Measurements from ENCODE around the gene CRELD2. TPM values are rescaled to one million over a fixed set of nuclear protein-coding genes. Genes with fewer than 3 reads are reported as not detected.
A peak's percentile ranks its signal among the peaks of the same experiment; 100 is the strongest.

CRELD2 gene, protein sequence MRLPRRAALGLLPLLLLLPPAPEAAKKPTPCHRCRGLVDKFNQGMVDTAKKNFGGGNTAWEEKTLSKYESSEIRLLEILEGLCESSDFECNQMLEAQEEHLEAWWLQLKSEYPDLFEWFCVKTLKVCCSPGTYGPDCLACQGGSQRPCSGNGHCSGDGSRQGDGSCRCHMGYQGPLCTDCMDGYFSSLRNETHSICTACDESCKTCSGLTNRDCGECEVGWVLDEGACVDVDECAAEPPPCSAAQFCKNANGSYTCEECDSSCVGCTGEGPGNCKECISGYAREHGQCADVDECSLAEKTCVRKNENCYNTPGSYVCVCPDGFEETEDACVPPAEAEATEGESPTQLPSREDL
- polyA plus RNA-seq (ENCODE audit: insufficient read length in 12 of 12): 10 to 100 TPM in 11 of 12 donors, not detected in 1; 11.1 to 29.8 (median 18.2) TPM
- long read RNA-seq, donor 1, transcript CRELD2-201 (10 exons, 1,357 nt): major isoform, 11 of 13 reads
- long read RNA-seq, donor 1, partial matches to known transcripts: 0 of 13 reads
- long read RNA-seq, donor 1, other reads (novel, unspliced or antisense): 0 of 13 reads
- long read RNA-seq, donor 2, transcript CRELD2-201 (10 exons, 1,357 nt): major isoform, 12 of 12 reads
- long read RNA-seq, donor 2, partial matches to known transcripts: 0 of 12 reads
- long read RNA-seq, donor 2, other reads (novel, unspliced or antisense): 0 of 12 reads
- long read RNA-seq, donor 3, transcript CRELD2-201 (10 exons, 1,357 nt): major isoform, 9 of 12 reads
- long read RNA-seq, donor 3, partial matches to known transcripts: 0 of 12 reads
- long read RNA-seq, donor 3, other reads (novel, unspliced or antisense): 0 of 12 reads
- long read RNA-seq, donor 4, transcript CRELD2-201 (10 exons, 1,357 nt): major isoform, 5 of 5 reads
- long read RNA-seq, donor 4, partial matches to known transcripts: 0 of 5 reads
- long read RNA-seq, donor 4, other reads (novel, unspliced or antisense): 0 of 5 reads
- long read RNA-seq, donor 5, transcript CRELD2-201 (10 exons, 1,357 nt): major isoform, 7 of 8 reads
- long read RNA-seq, donor 5, partial matches to known transcripts: 0 of 8 reads
- long read RNA-seq, donor 5, other reads (novel, unspliced or antisense): 0 of 8 reads
- long read RNA-seq, donor 6, transcript CRELD2-201 (10 exons, 1,357 nt): major isoform, 6 of 6 reads
- long read RNA-seq, donor 6, partial matches to known transcripts: 0 of 6 reads
- long read RNA-seq, donor 6, other reads (novel, unspliced or antisense): 0 of 6 reads
- long read RNA-seq, donor 7, partial matches to known transcripts: 0 of 4 reads
- long read RNA-seq, donor 7, other reads (novel, unspliced or antisense): 0 of 4 reads
- long read RNA-seq, donor 8, transcript CRELD2-201 (10 exons, 1,357 nt): major isoform, 5 of 6 reads
- long read RNA-seq, donor 8, partial matches to known transcripts: 0 of 6 reads
- long read RNA-seq, donor 8, other reads (novel, unspliced or antisense): 0 of 6 reads
- long read RNA-seq, donor 9, transcript CRELD2-201 (10 exons, 1,357 nt): major isoform, 5 of 5 reads
- long read RNA-seq, donor 9, partial matches to known transcripts: 0 of 5 reads
- long read RNA-seq, donor 9, other reads (novel, unspliced or antisense): 0 of 5 reads
- long read RNA-seq, donor 10, transcript CRELD2-201 (10 exons, 1,357 nt): major isoform, 6 of 8 reads
- long read RNA-seq, donor 10, partial matches to known transcripts: 0 of 8 reads
- long read RNA-seq, donor 10, other reads (novel, unspliced or antisense): 0 of 8 reads
- long read RNA-seq, donor 11, transcript CRELD2-201 (10 exons, 1,357 nt): major isoform, 7 of 13 reads
- long read RNA-seq, donor 11, partial matches to known transcripts: 5 of 13 reads
- long read RNA-seq, donor 11, other reads (novel, unspliced or antisense): 0 of 13 reads

GRCh38 chr22:49917974-49918910, at the start of gene CRELD2, which contains the start of gene ALG12:
TSS of gene CRELD2 (plus strand) at chr22:49918634. CDS start at chr22:49918770, 136 bp downstream.
TSS of gene ALG12 (minus strand) at chr22:49918438. CDS start at chr22:49913765, 4,673 bp downstream.
- peak; percentile 96 for DNase-seq

DNA sequence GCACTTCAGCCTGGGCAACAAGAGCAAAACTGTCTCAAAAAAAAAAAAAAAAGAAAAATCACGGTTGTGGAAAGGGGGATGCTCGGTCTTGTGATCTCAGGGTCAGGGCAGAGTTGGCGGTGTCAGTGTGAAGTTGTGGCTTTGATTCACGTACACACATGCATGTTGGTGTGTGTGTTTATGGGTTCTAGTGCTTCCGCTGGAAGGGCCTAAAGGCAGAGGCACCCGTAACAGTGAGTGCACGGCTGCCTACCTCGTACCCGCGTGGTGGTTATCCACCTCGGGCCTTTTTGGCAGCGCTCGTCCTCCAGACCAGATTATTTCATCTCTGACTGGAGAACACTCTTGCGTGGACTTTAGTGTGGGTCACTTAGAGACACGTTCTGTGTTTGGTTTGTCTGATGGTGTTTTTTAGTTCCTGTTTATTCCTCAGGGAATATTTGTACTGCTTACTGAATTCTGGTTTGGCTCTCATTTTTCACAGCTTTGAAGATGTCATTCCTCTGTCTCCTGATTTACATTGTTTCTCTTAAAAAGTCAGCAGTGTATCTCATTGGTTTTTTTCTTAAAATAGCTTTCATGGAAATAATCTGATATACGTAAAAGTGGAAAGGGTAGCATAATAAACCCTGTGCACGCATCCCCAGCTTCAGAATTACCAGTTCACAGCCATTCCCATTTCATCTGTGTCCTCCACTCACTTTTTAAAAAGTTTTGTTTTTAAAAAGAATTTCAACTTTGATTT, 49.2 kb upstream of the CRELD2 start:
- no peak for DNase-seq

DNA sequence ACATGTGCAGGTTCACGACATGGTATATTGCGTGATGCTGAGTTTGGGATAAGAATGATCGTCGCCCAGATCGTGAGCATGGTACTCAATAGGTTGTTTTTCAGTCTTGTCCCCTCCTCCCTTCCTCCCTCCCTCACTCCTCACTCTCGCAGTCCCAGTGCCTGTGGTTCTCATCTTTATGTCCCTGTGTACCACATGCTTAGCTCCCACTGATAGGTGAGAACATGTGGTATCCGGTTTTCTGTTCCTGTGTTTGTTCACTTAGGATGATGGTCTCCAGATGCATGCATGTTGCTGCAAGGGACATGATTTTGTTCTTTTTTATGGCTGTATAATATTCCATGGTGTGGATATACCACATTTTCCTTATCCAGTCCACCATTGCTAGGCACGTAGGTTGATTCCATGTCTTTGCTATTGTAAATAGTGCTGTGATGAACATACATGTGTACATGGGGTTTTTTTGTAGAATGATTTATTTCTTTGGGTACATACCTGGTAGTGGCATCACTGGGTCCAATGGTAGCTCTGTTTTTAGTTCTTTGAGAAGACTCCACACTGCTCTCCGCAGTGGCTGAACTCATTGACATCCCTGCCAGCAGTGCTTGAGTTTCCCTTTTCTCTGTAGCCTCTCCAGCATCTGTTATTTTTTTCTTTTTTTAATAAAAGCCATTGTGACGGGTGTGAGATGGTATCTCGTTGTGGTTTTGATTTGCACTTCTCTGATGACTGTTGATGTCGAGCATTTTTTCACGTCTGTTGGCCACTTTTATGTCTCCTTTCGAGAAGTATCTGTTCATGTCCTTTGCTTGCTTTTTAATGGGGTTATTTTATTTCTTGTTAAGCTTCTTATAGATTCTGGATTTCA, 48.4 kb upstream of the CRELD2 start:
- no peak for DNase-seq

GRCh38 chr22:49871482-49871881, 47.0 kb upstream of the CRELD2 start:
- DNase-seq: no peak

GRCh38 chr22:49872347-49872746, 46.1 kb upstream of the CRELD2 start:
- DNase-seq: no peak

DNA sequence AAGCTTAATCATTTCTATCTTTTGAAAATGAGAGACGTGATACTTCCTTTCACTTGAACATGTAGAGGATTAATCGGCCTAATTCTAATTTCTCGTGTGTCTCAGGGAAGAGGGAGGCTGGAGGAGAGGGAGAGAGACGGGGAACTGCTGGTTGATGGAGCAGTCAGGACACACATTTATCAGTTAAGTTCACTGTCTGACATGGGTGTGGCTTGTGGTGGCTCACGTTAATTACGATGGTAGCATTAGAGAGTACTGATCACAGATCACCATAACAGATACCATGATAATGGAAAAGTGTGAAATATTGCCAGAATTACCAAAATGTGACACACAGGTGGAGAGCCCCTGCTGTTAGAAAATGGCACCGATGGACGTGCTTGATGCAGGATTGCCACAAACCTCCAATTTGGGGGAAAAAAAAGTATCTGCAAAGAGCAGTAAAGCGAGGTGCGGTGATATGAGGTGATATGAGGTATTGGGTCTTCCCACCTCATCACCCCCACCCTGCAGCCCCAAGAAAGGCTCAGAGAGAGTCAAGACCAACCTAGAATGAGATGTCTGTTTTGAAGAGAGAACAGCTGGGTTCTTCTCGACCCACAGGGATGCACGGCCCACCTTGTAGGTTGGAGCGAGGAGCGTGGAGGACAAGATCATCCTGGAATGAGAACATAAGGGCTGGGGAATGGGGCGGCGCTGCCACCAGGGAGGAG, 45.0 kb upstream of the CRELD2 start:
- no peak for DNase-seq

- DNase-seq: no peak
These were observed 40.8 kb upstream of the CRELD2 start for GRCh38 chr22:49877642-49878041.

GRCh38 chr22:49878206-49878605, 40.2 kb upstream of the CRELD2 start:
- no peak for DNase-seq

DNA sequence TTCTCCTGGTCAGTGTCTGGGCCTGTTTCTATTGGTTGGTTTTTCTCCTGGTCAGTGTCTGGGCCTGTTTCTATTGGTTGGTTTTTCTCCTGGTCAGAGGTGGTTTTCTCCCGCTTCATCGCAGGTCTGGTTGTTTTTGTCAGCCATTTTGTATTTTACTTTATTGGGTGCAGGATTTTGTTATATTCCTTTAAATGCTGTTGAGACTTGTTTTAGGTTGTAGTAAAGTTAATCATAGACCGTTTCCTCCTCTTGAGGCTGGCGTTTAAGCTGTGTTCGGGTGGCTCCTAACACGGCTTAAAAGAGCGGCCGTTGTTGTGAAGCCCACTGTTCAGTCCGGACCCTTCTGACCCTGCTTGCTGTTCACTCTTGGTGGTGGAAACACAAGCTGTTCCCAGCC, 38.6 kb upstream of the CRELD2 start:
- no peak for DNase-seq

DNA sequence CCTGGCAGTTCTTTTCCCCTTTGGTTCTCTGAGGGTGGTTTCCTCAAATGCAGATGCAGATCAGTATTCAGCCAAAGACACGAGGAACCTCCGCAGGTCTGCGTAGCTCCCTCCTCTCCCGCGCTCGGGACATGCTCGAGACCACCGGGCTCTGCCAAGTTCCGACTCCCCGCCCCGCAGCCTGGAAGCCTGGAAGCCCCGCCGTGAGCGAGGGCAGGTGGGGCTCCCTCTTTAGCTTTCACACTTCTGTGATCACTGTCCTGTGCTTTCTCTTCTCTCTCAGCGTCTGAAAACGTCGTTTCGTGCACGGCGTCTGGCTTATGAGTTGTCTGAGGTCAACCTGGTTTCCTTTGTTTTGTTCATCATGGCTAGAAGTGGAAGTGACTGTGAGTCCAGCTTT, 38.2 kb upstream of the CRELD2 start:
- DNase-seq: no peak

GRCh38 chr22:49881856-49882255, 36.6 kb upstream of the CRELD2 start:
- DNase-seq: no peak

DNA sequence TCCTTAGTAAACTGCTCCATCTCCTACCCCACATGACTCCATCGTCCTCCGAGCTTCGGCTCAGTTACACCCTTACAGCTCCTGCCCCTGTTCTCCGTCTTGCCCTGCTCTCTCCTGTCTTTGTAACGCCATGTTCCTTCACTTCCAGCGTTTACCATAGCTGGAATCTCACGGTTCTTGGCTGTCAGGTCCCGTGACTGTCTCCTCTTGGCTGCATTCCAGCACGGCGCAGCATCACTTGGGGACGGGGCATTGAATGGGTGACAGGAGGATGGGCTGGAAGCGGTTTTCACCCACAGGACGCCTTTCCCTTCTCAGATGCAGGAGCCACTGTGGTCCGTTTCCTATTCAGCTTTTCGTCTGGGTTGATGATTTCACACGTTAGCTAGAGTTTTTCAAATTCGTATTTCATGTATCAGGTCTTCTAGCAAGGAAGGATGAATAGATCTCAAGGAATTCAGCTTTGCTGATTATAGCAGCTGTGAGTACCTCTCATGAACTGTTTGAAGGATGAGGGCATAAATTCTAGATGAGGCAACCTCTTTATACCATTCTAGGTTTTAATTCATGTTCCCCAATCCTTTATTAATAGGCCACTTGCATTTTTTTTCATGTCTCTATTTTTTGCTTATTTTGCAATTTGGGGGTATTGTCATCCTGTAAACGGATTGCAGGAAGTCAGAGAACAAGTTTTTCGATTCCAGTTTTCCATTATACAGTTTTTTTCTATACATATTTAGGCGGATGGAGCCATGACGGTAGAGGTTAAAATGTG, 35.7 kb upstream of the CRELD2 start:
- no peak for DNase-seq

- DNase-seq: no peak
These were observed 35.2 kb upstream of the CRELD2 start for GRCh38 chr22:49883294-49883640.

DNA sequence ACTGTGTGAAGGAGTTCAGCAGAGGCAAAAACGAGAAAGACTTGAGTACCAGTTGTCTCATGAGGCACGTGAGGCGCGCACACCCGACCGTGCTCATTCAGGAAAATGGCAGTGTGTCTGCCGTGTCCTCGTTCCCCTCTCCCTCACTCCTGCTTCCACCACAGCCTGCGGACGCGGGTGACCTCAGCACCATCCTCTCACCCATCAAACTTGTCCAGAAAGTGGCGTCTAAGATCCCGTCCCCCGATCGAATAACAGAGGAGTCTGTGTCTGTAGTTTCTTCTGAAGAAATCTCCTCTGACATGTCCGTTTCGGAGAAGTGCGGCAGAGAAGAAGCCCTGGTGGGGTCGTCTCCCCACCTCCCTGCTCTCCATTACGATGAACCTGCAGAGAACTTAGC, 34.4 kb upstream of the CRELD2 start:
- no peak for DNase-seq

- no peak for DNase-seq
These were observed 33.8 kb upstream of the CRELD2 start for GRCh38 chr22:49884503-49885260.

All from muscle of arm (tissue), 14 donors.